ENCODE data around the gene GPC5. TPM values are rescaled to one million over a fixed set of nuclear protein-coding genes. Genes with fewer than 3 reads are reported as not detected.

The GPC5 gene
- total RNA-seq, 1 experiment from 2014 or later = 0.15 TPM

- no peak overlapping the region for H4K91ac ChIP-seq (ENCODE audit: insufficient read length, low read depth, low read length)
- H3K56ac ChIP-seq (ENCODE audit: insufficient read length, low read depth, low read length) = no peak overlapping the region
- H3K18ac ChIP-seq (ENCODE audit: insufficient read length, low read depth, low read length) = no peak overlapping the region
- no peak overlapping the region for H3K4ac ChIP-seq (ENCODE audit: low read depth, low read length)
- no peak overlapping the region for H4K5ac ChIP-seq (ENCODE audit: insufficient read length, low read depth, low read length)
- no peaks in the 10 kb centered on the region for H3K79me1 ChIP-seq (ENCODE audit: insufficient read depth, low read depth, low read length, poor library complexity, severe bottlenecking)
- H2BK120ac ChIP-seq (ENCODE audit: low read depth, low read length, poor library complexity, severe bottlenecking) = no peak overlapping the region
- no peaks in the 10 kb centered on the region for H3K4me1 ChIP-seq (ENCODE audit: insufficient read depth, low read length)
- H2AK5ac ChIP-seq (ENCODE audit: insufficient read length, low read length) = no peak overlapping the region
- TF ChIP-seq, protein P1, sequence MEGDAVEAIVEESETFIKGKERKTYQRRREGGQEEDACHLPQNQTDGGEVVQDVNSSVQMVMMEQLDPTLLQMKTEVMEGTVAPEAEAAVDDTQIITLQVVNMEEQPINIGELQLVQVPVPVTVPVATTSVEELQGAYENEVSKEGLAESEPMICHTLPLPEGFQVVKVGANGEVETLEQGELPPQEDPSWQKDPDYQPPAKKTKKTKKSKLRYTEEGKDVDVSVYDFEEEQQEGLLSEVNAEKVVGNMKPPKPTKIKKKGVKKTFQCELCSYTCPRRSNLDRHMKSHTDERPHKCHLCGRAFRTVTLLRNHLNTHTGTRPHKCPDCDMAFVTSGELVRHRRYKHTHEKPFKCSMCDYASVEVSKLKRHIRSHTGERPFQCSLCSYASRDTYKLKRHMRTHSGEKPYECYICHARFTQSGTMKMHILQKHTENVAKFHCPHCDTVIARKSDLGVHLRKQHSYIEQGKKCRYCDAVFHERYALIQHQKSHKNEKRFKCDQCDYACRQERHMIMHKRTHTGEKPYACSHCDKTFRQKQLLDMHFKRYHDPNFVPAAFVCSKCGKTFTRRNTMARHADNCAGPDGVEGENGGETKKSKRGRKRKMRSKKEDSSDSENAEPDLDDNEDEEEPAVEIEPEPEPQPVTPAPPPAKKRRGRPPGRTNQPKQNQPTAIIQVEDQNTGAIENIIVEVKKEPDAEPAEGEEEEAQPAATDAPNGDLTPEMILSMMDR (conservative IDR thresholded peaks at IDR 0.05) = no peak
- H3K23ac ChIP-seq (ENCODE audit: insufficient read length, low read depth, low read length) = no peak overlapping the region
- H3K4me2 ChIP-seq (ENCODE audit: insufficient read depth, insufficient read length, low read length) = no peak overlapping the region
- no peak overlapping the region for H3K27ac ChIP-seq (ENCODE audit: insufficient read length, low read depth, low read length)
- Mint-ChIP-seq H3K4me3 (no peak overlapping the region), H3K36me3 (ENCODE audit: insufficient read depth in 1 of 3, low read depth in 3 of 3) (peaks cover 1 to 5% (median 4%) of the 10 kb centered on the region in 3 experiments; a peak in 6 of 7 replicates), H3K4me1 (no peaks in the 10 kb centered on the region), H3K27ac (no peak overlapping the region), H3K9me3 (peaks cover 8 to 10% of the 10 kb centered on the region in 2 experiments; a peak in 4 of 5 replicates), H3K27me3 (ENCODE audit: low read depth) (no peaks in the 10 kb centered on the region)
- no peak overlapping the region for H2AFZ ChIP-seq (ENCODE audit: low read length)
- no peak overlapping the region for H3K9ac ChIP-seq (ENCODE audit: extremely low read depth, insufficient read length, low read length)
- H2BK5ac ChIP-seq (ENCODE audit: insufficient read length, low read length) = no peak overlapping the region
- H3T11ph ChIP-seq (ENCODE audit: low read length) = no peak overlapping the region
- H4K8ac ChIP-seq (replicated peaks; ENCODE audit: insufficient read length, low read depth, low read length) = no peak overlapping the region
- WGBS (ENCODE audit: extremely low coverage, insufficient read length, low lambda C conversion rate) = no CpG with 5 or more reads among the region's 5 CpGs
- no peak overlapping the region for H2BK20ac ChIP-seq (ENCODE audit: low read depth, low read length, poor library complexity, severe bottlenecking)
- H3K23me2 ChIP-seq (ENCODE audit: insufficient read length, low read depth, low read length, poor library complexity, severe bottlenecking) = no peaks in the 10 kb centered on the region
- H2BK12ac ChIP-seq (ENCODE audit: insufficient read length, low read depth, low read length) = no peak overlapping the region
- no peaks in the 10 kb centered on the region for H3K79me2 ChIP-seq (ENCODE audit: insufficient read depth, low read length)
- no peak for DNase-seq
- no peak overlapping the region for H2BK15ac ChIP-seq (ENCODE audit: low read depth, low read length)
- no peaks in the 10 kb centered on the region for H3K27me3 ChIP-seq (ENCODE audit: insufficient read depth, low read length)
- no peak overlapping the region for H3K14ac ChIP-seq (ENCODE audit: insufficient read depth, low read length)
- H3K9me3 ChIP-seq (ENCODE audit: control insufficient read depth, low read depth, low read length) = no peaks in the 10 kb centered on the region
- H4K20me1 ChIP-seq (ENCODE audit: control insufficient read depth, insufficient read depth, insufficient read length) = no peaks in the 10 kb centered on the region
These were observed 159.1 kb downstream of the GPC5 start for GRCh38 chr13:91557328-91558090.

Data from H9 (cell line).